ENCODE data around the gene KCNIP2. TPM values are rescaled to one million over a fixed set of nuclear protein-coding genes. Genes with fewer than 3 reads are reported as not detected.
"Not testable (repeated sequence)": the region's sequence is repeated elsewhere in the genome, so short reads cannot be mapped to it uniquely, and the experiment has no call there.

The KCNIP2 gene
- total and polyA plus RNA-seq, 2 donors, result 0.85 to 1.3 TPM

GRCh38 chr10:101803511-101803910, 40.1 kb downstream of the KCNIP2 start:
- H3K27ac ChIP-seq (ENCODE audit: low read depth in 1 of 2, low read length in 1 of 2), result no peak overlapping the region
- 97% methylated on average over 4 of the region's 4 CpGs for WGBS
- no peaks in the 10 kb centered on the region for H3K9me3 ChIP-seq (ENCODE audit: control insufficient read depth in 2 of 2, insufficient read depth in 1 of 2, low read length in 1 of 2)
- peaks cover 60 to 93% of the 10 kb centered on the region in 2 donors for H3K36me3 ChIP-seq (ENCODE audit: control insufficient read depth in 2 of 2, insufficient read depth in 2 of 2, low read length in 1 of 2)
- H3K4me3 ChIP-seq (ENCODE audit: low read length in 2 of 2), result no peak overlapping the region
- no peak for DNase-seq (ENCODE audit: low read depth in 6 of 9, low spot score in 9 of 9)
- no peaks in the 10 kb centered on the region for H3K27me3 ChIP-seq (ENCODE audit: control insufficient read depth in 2 of 2, insufficient read depth in 1 of 2, low read length in 1 of 2)
- no peaks in the 10 kb centered on the region for H3K4me1 ChIP-seq (ENCODE audit: control insufficient read depth in 2 of 2, insufficient read depth in 2 of 2, low read length in 2 of 2)

DNA sequence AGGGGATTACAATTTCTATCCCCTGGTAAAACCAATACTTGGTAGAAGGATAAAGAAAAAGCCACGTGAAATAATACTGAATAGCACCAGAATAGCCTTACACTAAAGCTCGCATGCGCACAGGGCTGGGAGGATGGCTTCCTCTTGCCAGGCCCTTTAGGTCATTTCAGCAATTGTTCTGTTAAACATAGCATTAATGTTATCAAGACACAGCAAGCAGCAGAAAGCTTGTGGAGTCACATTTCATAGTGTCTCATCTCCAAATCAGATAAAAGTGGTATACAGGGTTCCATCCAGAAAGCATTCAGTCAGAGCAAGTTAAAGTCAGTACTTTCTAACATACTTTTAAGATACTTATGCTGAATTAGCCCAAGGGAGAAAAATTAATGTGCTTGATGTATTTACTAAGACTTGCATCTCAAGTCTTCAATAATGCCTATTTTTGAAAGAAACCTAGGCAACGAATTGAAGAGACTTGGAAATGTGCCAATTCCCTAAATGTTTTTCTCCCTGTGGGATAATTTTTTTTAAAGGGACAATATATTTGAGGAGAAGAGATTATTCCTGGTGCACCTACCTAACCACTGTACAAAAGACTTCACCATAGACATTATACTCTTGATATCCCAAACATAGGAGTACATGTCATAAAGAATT, 46.1 kb downstream of the KCNIP2 start:
- no peaks in the 10 kb centered on the region for H3K9me3 ChIP-seq (ENCODE audit: control insufficient read depth in 2 of 2, insufficient read depth in 1 of 2, low read length in 1 of 2)
- no peaks in the 10 kb centered on the region for H3K27me3 ChIP-seq (ENCODE audit: control insufficient read depth in 2 of 2, insufficient read depth in 1 of 2, low read length in 1 of 2)
- 93% methylated on average over 4 of the region's 4 CpGs for WGBS
- peaks cover 60 to 96% of the 10 kb centered on the region in 2 donors for H3K36me3 ChIP-seq (ENCODE audit: control insufficient read depth in 2 of 2, insufficient read depth in 2 of 2, low read length in 1 of 2)
- no peak overlapping the region for H3K27ac ChIP-seq (ENCODE audit: low read depth in 1 of 2, low read length in 1 of 2)
- H3K4me3 ChIP-seq (ENCODE audit: low read length in 2 of 2), result no peak overlapping the region
- H3K4me1 ChIP-seq (ENCODE audit: control insufficient read depth in 2 of 2, insufficient read depth in 2 of 2, low read length in 2 of 2), result no peaks in the 10 kb centered on the region
- no peak for DNase-seq (ENCODE audit: low read depth in 6 of 9, low spot score in 9 of 9)

DNA sequence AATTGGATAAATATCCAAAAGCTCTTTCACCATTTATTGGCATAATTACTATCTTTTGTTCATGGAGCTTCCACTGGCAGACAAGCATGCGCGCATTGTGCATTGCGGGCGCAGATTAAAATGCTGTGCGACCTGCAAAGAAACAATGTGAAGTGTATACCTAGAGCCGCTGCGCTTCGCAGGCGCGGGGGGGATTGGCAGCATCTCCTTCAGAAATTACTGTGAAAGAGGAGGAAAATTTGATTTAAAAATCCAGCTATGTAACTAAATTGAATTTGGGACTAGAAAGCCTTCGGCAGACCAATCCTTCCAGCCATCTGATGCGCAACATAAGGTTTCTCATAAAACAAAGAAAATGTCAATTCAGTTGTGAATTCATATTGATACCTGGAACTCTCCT, 50.1 kb downstream of the KCNIP2 start:
- H3K4me1 ChIP-seq (ENCODE audit: control insufficient read depth in 2 of 2, insufficient read depth in 2 of 2, low read length in 2 of 2), result no peaks in the 10 kb centered on the region

GRCh38 chr10:101789686-101790085, 53.9 kb downstream of the KCNIP2 start:
- 98% methylated on average over 7 of the region's 7 CpGs for WGBS
- Histone ChIP-seq H3K4me3 (ENCODE audit: low read length in 2 of 2) (no peak overlapping the region), H3K9me3 (ENCODE audit: control insufficient read depth in 2 of 2, insufficient read depth in 1 of 2, low read length in 1 of 2) (no peaks in the 10 kb centered on the region), H3K36me3 (ENCODE audit: control insufficient read depth in 2 of 2, insufficient read depth in 2 of 2, low read length in 1 of 2) (peaks cover 45 to 92% of the 10 kb centered on the region in 2 donors), H3K4me1 (ENCODE audit: control insufficient read depth in 2 of 2, insufficient read depth in 2 of 2, low read length in 2 of 2) (no peaks in the 10 kb centered on the region), H3K27ac (ENCODE audit: low read depth in 1 of 2, low read length in 1 of 2) (no peak overlapping the region), H3K27me3 (ENCODE audit: control insufficient read depth in 2 of 2, insufficient read depth in 1 of 2, low read length in 1 of 2) (no peaks in the 10 kb centered on the region)
- no peak for DNase-seq (ENCODE audit: low read depth in 6 of 9, low spot score in 9 of 9)

More for the DNA sequence above, 50.1 kb downstream of the KCNIP2 start:
- H3K27me3 ChIP-seq (ENCODE audit: control insufficient read depth in 2 of 2, insufficient read depth in 1 of 2, low read length in 1 of 2), result no peaks in the 10 kb centered on the region
- no peak for DNase-seq (ENCODE audit: low read depth in 6 of 9, low spot score in 9 of 9)
- 98% methylated on average over 12 of the region's 12 CpGs for WGBS
- no peak overlapping the region for H3K4me3 ChIP-seq (ENCODE audit: low read length in 2 of 2)
- no peak overlapping the region for H3K27ac ChIP-seq (ENCODE audit: low read depth in 1 of 2, low read length in 1 of 2)
- H3K36me3 ChIP-seq (ENCODE audit: control insufficient read depth in 2 of 2, insufficient read depth in 2 of 2, low read length in 1 of 2), result peaks cover 42 to 91% of the 10 kb centered on the region in 2 donors
- no peaks in the 10 kb centered on the region for H3K9me3 ChIP-seq (ENCODE audit: control insufficient read depth in 2 of 2, insufficient read depth in 1 of 2, low read length in 1 of 2)

DNA sequence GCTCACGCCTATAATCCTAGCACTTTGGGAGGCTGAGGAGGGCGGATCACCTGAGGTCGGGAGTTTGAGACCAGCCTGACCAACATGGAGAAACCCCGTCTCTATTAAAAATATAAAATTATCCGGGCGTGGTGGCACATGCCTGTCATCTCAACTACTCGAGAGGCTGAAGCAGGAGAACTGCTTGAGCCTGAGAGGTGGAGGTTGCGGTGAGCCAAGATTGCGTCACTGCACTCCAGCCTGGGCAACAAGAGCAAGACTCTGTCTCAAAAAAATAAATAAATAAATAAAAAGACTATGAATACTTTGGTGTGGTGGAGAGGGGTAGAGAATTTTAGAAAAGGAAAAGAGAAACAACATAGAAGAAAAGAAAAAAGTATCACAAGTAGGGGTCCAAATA, 54.4 kb downstream of the KCNIP2 start:
- H3K27me3 ChIP-seq (ENCODE audit: control insufficient read depth in 2 of 2, insufficient read depth in 1 of 2, low read length in 1 of 2); H3K4me1 ChIP-seq (ENCODE audit: control insufficient read depth in 2 of 2, insufficient read depth in 2 of 2, low read length in 2 of 2); H3K4me3 ChIP-seq (ENCODE audit: low read length in 2 of 2); DNase-seq (ENCODE audit: low read depth in 6 of 9, low spot score in 9 of 9); H3K27ac ChIP-seq (ENCODE audit: low read depth in 1 of 2, low read length in 1 of 2); H3K9me3 ChIP-seq (ENCODE audit: control insufficient read depth in 2 of 2, insufficient read depth in 1 of 2, low read length in 1 of 2): not testable (repeated sequence)
- H3K36me3 ChIP-seq (ENCODE audit: control insufficient read depth in 2 of 2, insufficient read depth in 2 of 2, low read length in 1 of 2), result peaks cover 45 to 87% of the 10 kb centered on the region in 2 donors
- 97% methylated on average over 9 of the region's 9 CpGs for WGBS

GRCh38 chr10:101785801-101786200, 57.8 kb downstream of the KCNIP2 start:
- Histone ChIP-seq H3K36me3 (ENCODE audit: control insufficient read depth in 2 of 2, insufficient read depth in 2 of 2, low read length in 1 of 2) (peaks cover 37 to 59% of the 10 kb centered on the region in 2 donors), H3K9me3 (ENCODE audit: control insufficient read depth in 2 of 2, insufficient read depth in 1 of 2, low read length in 1 of 2) (no peaks in the 10 kb centered on the region), H3K27me3 (ENCODE audit: control insufficient read depth in 2 of 2, insufficient read depth in 1 of 2, low read length in 1 of 2) (peaks cover 0 to 3% of the 10 kb centered on the region in 2 donors), H3K27ac (ENCODE audit: low read depth in 1 of 2, low read length in 1 of 2) (no peak overlapping the region), H3K4me3 (ENCODE audit: low read length in 2 of 2) (no peak overlapping the region), H3K4me1 (ENCODE audit: control insufficient read depth in 2 of 2, insufficient read depth in 2 of 2, low read length in 2 of 2) (peaks cover 9 to 30% of the 10 kb centered on the region in 2 donors)
- 95% methylated on average over 2 of the region's 2 CpGs for WGBS
- DNase-seq (ENCODE audit: low read depth in 6 of 9, low spot score in 9 of 9), result no peak

- WGBS, result 96% methylated on average over 2 of the region's 2 CpGs
- no peak for DNase-seq (ENCODE audit: low read depth in 6 of 9, low spot score in 9 of 9)
- Histone ChIP-seq H3K27me3 (ENCODE audit: control insufficient read depth in 2 of 2, insufficient read depth in 1 of 2, low read length in 1 of 2) (peaks cover 8 to 16% of the 10 kb centered on the region in 2 donors), H3K9me3 (ENCODE audit: control insufficient read depth in 2 of 2, insufficient read depth in 1 of 2, low read length in 1 of 2) (peaks cover 0 to 1% of the 10 kb centered on the region in 2 donors), H3K36me3 (ENCODE audit: control insufficient read depth in 2 of 2, insufficient read depth in 2 of 2, low read length in 1 of 2) (peaks cover 34 to 47% of the 10 kb centered on the region in 2 donors), H3K4me3 (ENCODE audit: low read length in 2 of 2) (no peak overlapping the region), H3K4me1 (ENCODE audit: control insufficient read depth in 2 of 2, insufficient read depth in 2 of 2, low read length in 2 of 2) (peaks cover 14 to 40% of the 10 kb centered on the region in 2 donors), H3K27ac (ENCODE audit: low read depth in 1 of 2, low read length in 1 of 2) (peak overlapping the region in 1 of 2 donors; percentile 47)
Measured at GRCh38 chr10:101784558-101784957, 59.0 kb downstream of the KCNIP2 start.

DNA sequence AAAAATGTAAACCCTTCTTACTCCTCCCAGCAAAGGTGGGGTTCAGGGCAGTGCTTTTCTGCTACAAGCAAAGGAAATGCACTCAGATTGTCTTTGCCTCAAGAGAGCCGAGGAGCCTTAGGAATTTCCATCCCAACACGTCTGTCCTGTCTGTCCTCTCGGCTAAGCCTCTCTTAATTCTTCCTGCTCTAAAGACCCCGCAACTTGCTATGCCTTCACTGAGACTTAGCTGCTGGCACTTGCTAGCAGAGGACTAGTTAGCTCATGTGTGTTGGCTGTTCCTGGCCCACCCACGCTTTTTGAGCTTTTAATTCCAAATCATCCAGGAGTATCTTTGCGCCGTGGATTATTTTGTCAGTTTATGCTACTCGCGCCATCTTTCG, 59.9 kb downstream of the KCNIP2 start:
- no peak for DNase-seq (ENCODE audit: low read depth in 6 of 9, low spot score in 9 of 9)
- Histone ChIP-seq H3K9me3 (ENCODE audit: control insufficient read depth in 2 of 2, insufficient read depth in 1 of 2, low read length in 1 of 2) (peaks cover 0 to 10% of the 10 kb centered on the region in 2 donors), H3K4me1 (ENCODE audit: control insufficient read depth in 2 of 2, insufficient read depth in 2 of 2, low read length in 2 of 2) (peaks cover 21 to 48% of the 10 kb centered on the region in 2 donors), H3K27ac (ENCODE audit: low read depth in 1 of 2, low read length in 1 of 2) (peak overlapping the region; percentile 21 to 62), H3K27me3 (ENCODE audit: control insufficient read depth in 2 of 2, insufficient read depth in 1 of 2, low read length in 1 of 2) (peaks cover 15 to 24% of the 10 kb centered on the region in 2 donors), H3K36me3 (ENCODE audit: control insufficient read depth in 2 of 2, insufficient read depth in 2 of 2, low read length in 1 of 2) (peaks cover 32 to 41% of the 10 kb centered on the region in 2 donors), H3K4me3 (ENCODE audit: low read length in 2 of 2) (peak overlapping the region; percentile 54 to 74)
- 78% methylated on average over 10 of the region's 10 CpGs for WGBS

DNA sequence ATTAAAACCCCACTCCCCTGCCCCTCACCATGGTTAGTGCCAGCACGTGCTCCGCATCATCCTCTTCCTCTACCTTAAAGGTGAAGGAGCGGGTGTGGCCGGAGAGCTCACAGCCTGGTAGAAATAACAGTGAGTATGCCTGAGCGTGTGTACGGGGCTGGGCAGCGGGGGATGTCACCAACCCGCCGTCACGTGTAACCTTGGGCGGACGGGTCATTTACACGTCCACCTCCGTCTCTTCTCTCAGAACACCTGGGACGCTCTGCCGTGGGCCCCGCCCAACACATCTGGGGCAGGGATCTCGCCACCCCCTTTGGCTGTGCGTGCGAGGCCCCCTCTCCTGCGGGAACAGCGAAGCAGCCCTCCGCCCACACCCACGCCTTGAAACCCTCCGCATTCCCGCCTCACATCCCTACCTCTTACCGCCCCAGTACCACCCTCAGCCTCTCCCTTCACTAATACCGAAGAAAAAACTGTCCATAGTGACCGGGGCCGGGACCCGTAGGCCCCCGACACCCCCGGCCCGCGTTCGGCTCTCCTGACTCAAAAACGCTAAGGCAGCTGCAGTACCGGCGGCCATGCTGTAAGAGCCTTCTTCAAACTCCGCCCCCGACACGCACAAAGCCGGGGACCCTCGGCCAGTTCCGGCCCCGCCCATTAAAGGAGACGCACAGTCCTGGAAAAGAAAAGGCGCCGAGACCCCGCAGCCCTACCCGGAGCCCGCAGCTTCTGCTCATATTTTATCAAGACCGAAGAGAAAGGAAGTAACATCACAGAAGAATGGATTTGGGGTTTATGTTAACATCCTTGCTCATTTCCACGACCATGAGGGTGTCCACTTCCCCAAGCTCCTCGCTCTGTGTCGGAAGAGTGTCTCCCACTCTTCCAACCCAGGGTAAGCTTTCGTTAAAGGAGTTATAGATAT, 60.5 kb downstream of the KCNIP2 start, which contains the start of gene NPM3:
Gene NPM3 (minus strand): TSS at position 636 of the 925 bp plus-strand sequence. CDS start 56 bp downstream, at position 580.
- Histone ChIP-seq H3K4me3 (ENCODE audit: low read length in 2 of 2) (peak within 1 kb of the TSS; percentile 54 to 74), H3K27me3 (ENCODE audit: control insufficient read depth in 2 of 2, insufficient read depth in 1 of 2, low read length in 1 of 2) (peaks cover 22 to 30% of the 10 kb centered on the region in 2 donors), H3K4me1 (ENCODE audit: control insufficient read depth in 2 of 2, insufficient read depth in 2 of 2, low read length in 2 of 2) (peaks cover 21 to 51% of the 10 kb centered on the region in 2 donors), H3K9me3 (ENCODE audit: control insufficient read depth in 2 of 2, insufficient read depth in 1 of 2, low read length in 1 of 2) (peaks cover 0 to 12% of the 10 kb centered on the region in 2 donors), H3K27ac (ENCODE audit: low read depth in 1 of 2, low read length in 1 of 2) (peak within 1 kb of the TSS; percentile 21 to 62), H3K36me3 (ENCODE audit: control insufficient read depth in 2 of 2, insufficient read depth in 2 of 2, low read length in 1 of 2) (peaks cover 26 to 35% of the 10 kb centered on the region in 2 donors)
- WGBS, result 2% methylated on average over 57 of the region's 57 CpGs
- DNase-seq (ENCODE audit: low read depth in 6 of 9, low spot score in 9 of 9), result peak in 8 of 9 donors; percentile 59 to 91 (median 78)
